ENCODE data around the gene SLC6A12. TPM values are rescaled to one million over a fixed set of nuclear protein-coding genes. Genes with fewer than 3 reads are reported as not detected.

Gene SLC6A12
- polyA plus RNA-seq, 4 donors: 13.3 to 19.2 (median 16.7) TPM

DNA sequence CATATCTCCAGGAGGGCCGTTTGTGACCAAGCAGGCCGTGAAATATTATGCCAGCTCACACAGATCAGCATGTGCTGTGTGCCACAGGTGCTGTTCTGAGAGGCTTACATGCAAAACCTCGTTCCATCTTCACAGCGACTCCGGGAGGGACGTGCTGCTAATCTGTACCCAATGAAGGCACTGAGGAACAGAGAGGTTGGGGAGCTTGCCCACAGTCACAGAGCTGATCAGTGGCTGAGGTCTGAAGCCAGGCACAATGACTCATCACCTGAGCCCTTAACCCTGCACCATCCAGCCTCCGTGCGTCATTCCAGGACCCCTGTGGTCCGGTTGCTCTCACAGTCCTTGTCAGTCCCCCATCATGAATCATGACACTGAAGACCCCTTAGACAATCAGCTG lies 66.7 kb downstream of the SLC6A12 start:
- DNase-seq (ENCODE audit: low read depth in 4 of 4, low spot score in 2 of 4): no peak

- no peak for DNase-seq (ENCODE audit: low read depth in 4 of 4, low spot score in 2 of 4)
Measured at GRCh38 chr12:145369-145960, 68.5 kb downstream of the SLC6A12 start.

DNA sequence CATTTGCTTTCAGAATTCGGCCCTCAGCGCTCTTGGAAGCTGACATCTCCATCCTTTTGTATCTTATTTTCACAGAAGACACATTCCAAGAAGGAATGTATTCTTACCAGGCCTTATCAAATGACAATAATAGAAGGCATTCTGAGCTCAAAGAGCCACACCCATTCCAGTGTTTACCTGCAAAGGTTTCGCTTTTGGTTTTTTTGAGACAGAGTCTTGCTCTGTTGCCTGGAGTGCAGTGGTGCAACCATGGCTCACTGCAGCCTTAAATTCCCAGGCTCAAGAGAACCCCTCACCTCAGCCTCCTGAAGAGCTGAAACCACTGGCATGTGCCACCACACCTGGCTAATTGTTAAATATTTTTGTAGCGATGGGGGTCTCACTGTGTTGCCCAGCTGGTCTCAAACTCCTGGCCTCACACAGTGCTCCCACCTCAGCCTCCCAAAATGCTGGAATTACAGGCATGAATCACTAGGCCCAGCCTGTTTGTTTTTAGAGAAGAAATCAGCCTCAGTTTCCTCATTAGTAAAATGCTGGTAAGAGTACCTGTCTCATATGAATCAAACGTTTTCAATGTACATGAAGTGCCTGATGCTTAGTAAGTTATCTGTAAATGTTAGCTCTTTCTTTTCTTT lies 69.2 kb downstream of the SLC6A12 start:
- DNase-seq (ENCODE audit: low read depth in 4 of 4, low spot score in 2 of 4): no peak

DNA sequence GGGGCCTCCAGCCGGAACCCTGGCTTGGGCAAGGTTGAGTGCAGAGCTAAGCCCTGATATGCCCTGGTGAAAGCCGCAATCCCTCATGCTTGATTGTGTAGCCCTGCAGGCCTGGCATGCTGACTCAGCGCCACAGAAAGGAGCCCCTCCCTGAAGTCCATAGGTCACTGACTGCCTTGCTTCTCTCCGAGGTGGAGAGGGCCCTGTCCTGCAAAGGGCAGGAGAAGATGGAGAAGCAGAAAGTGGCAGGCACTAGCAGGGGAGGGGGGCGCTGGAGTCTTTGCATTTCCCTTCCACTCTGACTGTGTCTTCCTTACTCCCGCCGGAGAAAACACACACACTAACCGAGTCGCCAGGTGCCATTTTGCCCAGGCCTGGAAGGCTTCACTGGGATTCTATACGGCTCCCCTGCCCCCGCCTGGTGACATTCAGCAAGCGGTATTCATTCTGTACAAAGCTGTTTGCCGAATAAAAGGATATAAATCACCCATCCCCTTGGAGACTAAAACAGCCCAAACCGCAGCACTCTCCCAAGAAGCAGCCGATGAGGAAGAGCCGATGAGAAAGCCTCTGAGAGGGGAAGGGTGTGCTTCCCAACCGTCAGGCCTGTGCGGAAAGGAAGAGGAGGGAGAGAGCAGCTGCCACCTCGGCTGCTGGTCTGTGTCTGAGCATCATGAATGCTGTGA lies 69.8 kb downstream of the SLC6A12 start:
- no peak for DNase-seq (ENCODE audit: low read depth in 4 of 4, low spot score in 2 of 4)

DNA sequence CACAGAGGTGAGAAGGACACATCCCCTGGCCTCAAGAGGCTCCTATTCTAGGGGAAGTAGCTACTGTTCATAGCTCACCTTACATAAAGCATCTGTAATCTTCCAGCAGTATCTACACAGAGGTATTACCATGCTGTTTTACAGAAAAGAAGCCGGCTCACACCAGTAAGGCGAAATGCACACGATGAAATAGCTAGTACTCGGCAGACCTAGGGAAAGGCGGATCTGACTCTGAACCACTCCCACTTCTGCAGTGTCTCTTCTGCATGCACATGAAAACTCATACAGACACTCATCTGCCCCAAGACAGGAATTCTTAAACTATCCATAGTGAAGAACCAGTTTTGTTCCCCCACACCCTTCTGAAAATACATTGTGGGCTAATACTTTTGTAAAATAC lies 73.8 kb downstream of the SLC6A12 start:
- DNase-seq (ENCODE audit: low read depth in 4 of 4, low spot score in 2 of 4): no peak

Other genes starting within 250 kb of the SLC6A12 start
- 10 to 100 TPM in 1 of 4 donors, 1 to 10 TPM in 3; 6.5 to 12.4 (median 8.7) TPM for gene IQSEC3, start 147.4 kb downstream of the SLC6A12 start, polyA plus RNA-seq (ENCODE audit: insufficient read length in 4 of 4)
- gene SLC6A13, start 48.7 kb upstream of the SLC6A12 start, polyA plus RNA-seq (ENCODE audit: insufficient read length in 4 of 4): 10 to 100 TPM; 39.0 to 57.4 (median 52.4) TPM
- gene KDM5A, start 175.2 kb upstream of the SLC6A12 start, polyA plus RNA-seq (ENCODE audit: insufficient read length in 4 of 4): 10 to 100 TPM; 36.0 to 46.4 (median 42.8) TPM
- gene CCDC77, start 187.5 kb upstream of the SLC6A12 start, polyA plus RNA-seq (ENCODE audit: insufficient read length in 4 of 4): 10 to 100 TPM; 18.4 to 28.1 (median 25.1) TPM
- gene B4GALNT3, start 245.8 kb upstream of the SLC6A12 start, polyA plus RNA-seq (ENCODE audit: insufficient read length in 4 of 4): 10 to 100 TPM; 13.6 to 24.0 (median 17.3) TPM

Measured in left renal cortex interstitium (tissue), 4 donors.